ENCODE results near the gene CDK5RAP3. TPM values are rescaled to one million over a fixed set of nuclear protein-coding genes. Genes with fewer than 3 reads are reported as not detected.

Gene CDK5RAP3
- total and polyA plus RNA-seq, 4 donors, result 77.0 to 147 (median 137) TPM

- Histone ChIP-seq H3K36me3 (ENCODE audit: control insufficient read depth, insufficient read depth, low read length) (no peaks in the 10 kb centered on the region), H3K4me1 (ENCODE audit: control insufficient read depth, insufficient read depth, low read length) (peaks cover 49% of the 10 kb centered on the region), H3K27ac (ENCODE audit: low read depth, low read length) (peak overlapping the region; percentile 87), H3K9me3 (ENCODE audit: control insufficient read depth, insufficient read depth, low read length) (no peaks in the 10 kb centered on the region), H3K4me3 (ENCODE audit: low read depth, low read length) (no peak overlapping the region), H3K27me3 (ENCODE audit: control insufficient read depth, insufficient read depth, low read length) (no peaks in the 10 kb centered on the region)
- DNase-seq (ENCODE audit: low read depth in 4 of 6, low spot score in 6 of 6), result no peak
- WGBS (ENCODE audit: insufficient coverage), result 10% methylated on average over 6 of the region's 7 CpGs
Observed at GRCh38 chr17:48002916-48003416, 32.1 kb downstream of the CDK5RAP3 start.

GRCh38 chr17:48003417-48004151 lies 32.7 kb downstream of the CDK5RAP3 start:
- WGBS (ENCODE audit: insufficient coverage), result 9% methylated on average over 17 of the region's 17 CpGs
- Histone ChIP-seq H3K4me3 (ENCODE audit: low read depth, low read length) (no peak overlapping the region), H3K27ac (ENCODE audit: low read depth, low read length) (peak overlapping the region; percentile 87), H3K9me3 (ENCODE audit: control insufficient read depth, insufficient read depth, low read length) (no peaks in the 10 kb centered on the region), H3K27me3 (ENCODE audit: control insufficient read depth, insufficient read depth, low read length) (no peaks in the 10 kb centered on the region), H3K36me3 (ENCODE audit: control insufficient read depth, insufficient read depth, low read length) (no peaks in the 10 kb centered on the region), H3K4me1 (ENCODE audit: control insufficient read depth, insufficient read depth, low read length) (peaks cover 48% of the 10 kb centered on the region)
- peak in 2 of 6 donors; percentile 95 for DNase-seq (ENCODE audit: low read depth in 4 of 6, low spot score in 6 of 6)

- WGBS (ENCODE audit: insufficient coverage), result 37% methylated on average over 2 of the region's 3 CpGs
- peak overlapping the region; percentile 7 for H3K27ac ChIP-seq (ENCODE audit: low read depth, low read length)
- H3K36me3 ChIP-seq (ENCODE audit: control insufficient read depth, insufficient read depth, low read length), result no peaks in the 10 kb centered on the region
- H3K27me3 ChIP-seq (ENCODE audit: control insufficient read depth, insufficient read depth, low read length), result no peaks in the 10 kb centered on the region
- H3K9me3 ChIP-seq (ENCODE audit: control insufficient read depth, insufficient read depth, low read length), result no peaks in the 10 kb centered on the region
- no peak overlapping the region for H3K4me3 ChIP-seq (ENCODE audit: low read depth, low read length)
- DNase-seq (ENCODE audit: low read depth in 4 of 6, low spot score in 6 of 6), result no peak
- H3K4me1 ChIP-seq (ENCODE audit: control insufficient read depth, insufficient read depth, low read length), result peaks cover 43% of the 10 kb centered on the region
Observed at GRCh38 chr17:48004983-48005382, 34.1 kb downstream of the CDK5RAP3 start.

GRCh38 chr17:48006936-48007709 lies 36.2 kb downstream of the CDK5RAP3 start:
- 93% methylated on average over 3 of the region's 12 CpGs for WGBS (ENCODE audit: insufficient coverage)
- DNase-seq (ENCODE audit: low read depth in 4 of 6, low spot score in 6 of 6), result no peak

GRCh38 chr17:48010193-48010592 lies 39.3 kb downstream of the CDK5RAP3 start:
- no CpG with 5 or more reads among the region's 3 CpGs for WGBS (ENCODE audit: insufficient coverage)
- Histone ChIP-seq H3K36me3 (ENCODE audit: control insufficient read depth, insufficient read depth, low read length) (no peaks in the 10 kb centered on the region), H3K27me3 (ENCODE audit: control insufficient read depth, insufficient read depth, low read length) (no peaks in the 10 kb centered on the region), H3K27ac (ENCODE audit: low read depth, low read length) (no peak overlapping the region), H3K9me3 (ENCODE audit: control insufficient read depth, insufficient read depth, low read length) (no peaks in the 10 kb centered on the region), H3K4me1 (ENCODE audit: control insufficient read depth, insufficient read depth, low read length) (peaks cover 40% of the 10 kb centered on the region), H3K4me3 (ENCODE audit: low read depth, low read length) (no peak overlapping the region)
- no peak for DNase-seq (ENCODE audit: low read depth in 4 of 6, low spot score in 6 of 6)

More at GRCh38 chr17:48006936-48007709, 36.2 kb downstream of the CDK5RAP3 start:
- peaks cover 43% of the 10 kb centered on the region for H3K4me1 ChIP-seq (ENCODE audit: control insufficient read depth, insufficient read depth, low read length)
- no peaks in the 10 kb centered on the region for H3K9me3 ChIP-seq (ENCODE audit: control insufficient read depth, insufficient read depth, low read length)
- no peaks in the 10 kb centered on the region for H3K36me3 ChIP-seq (ENCODE audit: control insufficient read depth, insufficient read depth, low read length)
- H3K27ac ChIP-seq (ENCODE audit: low read depth, low read length), result no peak overlapping the region
- no peak overlapping the region for H3K4me3 ChIP-seq (ENCODE audit: low read depth, low read length)
- H3K27me3 ChIP-seq (ENCODE audit: control insufficient read depth, insufficient read depth, low read length), result no peaks in the 10 kb centered on the region

- H3K27ac ChIP-seq (ENCODE audit: low read depth, low read length), result peak overlapping the region; percentile 42
- no peaks in the 10 kb centered on the region for H3K9me3 ChIP-seq (ENCODE audit: control insufficient read depth, insufficient read depth, low read length)
- H3K4me3 ChIP-seq (ENCODE audit: low read depth, low read length), result peak overlapping the region; percentile 40
- 0% methylated on average over 12 of the region's 23 CpGs for WGBS (ENCODE audit: insufficient coverage)
- peak in 2 of 6 donors; percentile 60 to 81 for DNase-seq (ENCODE audit: low read depth in 4 of 6, low spot score in 6 of 6)
- no peaks in the 10 kb centered on the region for H3K27me3 ChIP-seq (ENCODE audit: control insufficient read depth, insufficient read depth, low read length)
- H3K4me1 ChIP-seq (ENCODE audit: control insufficient read depth, insufficient read depth, low read length), result peaks cover 40% of the 10 kb centered on the region
- no peaks in the 10 kb centered on the region for H3K36me3 ChIP-seq (ENCODE audit: control insufficient read depth, insufficient read depth, low read length)
Observed at GRCh38 chr17:48011405-48012150, 40.7 kb downstream of the CDK5RAP3 start.

- Histone ChIP-seq H3K27ac (ENCODE audit: low read depth, low read length) (no peak overlapping the region), H3K4me3 (ENCODE audit: low read depth, low read length) (peak overlapping the region; percentile 40), H3K36me3 (ENCODE audit: control insufficient read depth, insufficient read depth, low read length) (no peaks in the 10 kb centered on the region), H3K27me3 (ENCODE audit: control insufficient read depth, insufficient read depth, low read length) (no peaks in the 10 kb centered on the region), H3K9me3 (ENCODE audit: control insufficient read depth, insufficient read depth, low read length) (no peaks in the 10 kb centered on the region), H3K4me1 (ENCODE audit: control insufficient read depth, insufficient read depth, low read length) (peaks cover 40% of the 10 kb centered on the region)
- WGBS (ENCODE audit: insufficient coverage), result 0% methylated on average over 22 of the region's 34 CpGs
- DNase-seq (ENCODE audit: low read depth in 4 of 6, low spot score in 6 of 6), result peak in 2 of 6 donors; percentile 95 to 97
Observed at GRCh38 chr17:48012151-48012520, 41.2 kb downstream of the CDK5RAP3 start.

GRCh38 chr17:48012654-48013053 lies 41.7 kb downstream of the CDK5RAP3 start:
- DNase-seq (ENCODE audit: low read depth in 4 of 6, low spot score in 6 of 6), result peak in 1 of 6 donors; percentile 81
- peaks cover 40% of the 10 kb centered on the region for H3K4me1 ChIP-seq (ENCODE audit: control insufficient read depth, insufficient read depth, low read length)
- H3K27ac ChIP-seq (ENCODE audit: low read depth, low read length), result peak overlapping the region; percentile 58
- WGBS (ENCODE audit: insufficient coverage), result 25% methylated on average over 2 of the region's 5 CpGs
- H3K9me3 ChIP-seq (ENCODE audit: control insufficient read depth, insufficient read depth, low read length), result no peaks in the 10 kb centered on the region
- H3K27me3 ChIP-seq (ENCODE audit: control insufficient read depth, insufficient read depth, low read length), result no peaks in the 10 kb centered on the region
- no peaks in the 10 kb centered on the region for H3K36me3 ChIP-seq (ENCODE audit: control insufficient read depth, insufficient read depth, low read length)
- peak overlapping the region; percentile 40 for H3K4me3 ChIP-seq (ENCODE audit: low read depth, low read length)

GRCh38 chr17:48013876-48014594 lies 43.1 kb downstream of the CDK5RAP3 start:
- WGBS (ENCODE audit: insufficient coverage), result 22% methylated on average over 5 of the region's 6 CpGs
- Histone ChIP-seq H3K4me1 (ENCODE audit: control insufficient read depth, insufficient read depth, low read length) (peaks cover 45% of the 10 kb centered on the region), H3K36me3 (ENCODE audit: control insufficient read depth, insufficient read depth, low read length) (no peaks in the 10 kb centered on the region), H3K4me3 (ENCODE audit: low read depth, low read length) (no peak overlapping the region), H3K9me3 (ENCODE audit: control insufficient read depth, insufficient read depth, low read length) (no peaks in the 10 kb centered on the region), H3K27me3 (ENCODE audit: control insufficient read depth, insufficient read depth, low read length) (no peaks in the 10 kb centered on the region), H3K27ac (ENCODE audit: low read depth, low read length) (peak overlapping the region; percentile 67)
- DNase-seq (ENCODE audit: low read depth in 4 of 6, low spot score in 6 of 6), result no peak

Measured in spinal cord (tissue), 10 donors.